Upper lobe of left lung (tissue), 4 donors: ENCODE data around the gene PLD3.

Experiments used
- CTCF ChIP-seq, 6 experiments: fragments of 450-650 bp in 4 of 6; fragments of 200-600 bp in 2 of 6; sonication (generic) in 2 of 6; IDR thresholded peaks; one replicate each; pipeline ENCODE4 v1.5.1; 2016 to 2019; ENCODE audit warnings: antibody characterized with exemption in 6 of 6
- POLR2A ChIP-seq, 4 donors: fragments of 450-650 bp; IDR thresholded peaks; one replicate each; pipeline ENCODE4 v1.5.1; 2016 to 2017; ENCODE audit warnings: antibody characterized with exemption in 4 of 4, mild to moderate bottlenecking in 2 of 4

- TF ChIP-seq CTCF (IDR thresholded peaks at IDR 0.05) (no peak), POLR2A (IDR thresholded peaks at IDR 0.05) (no peak)
Measured at GRCh38 chr19:40394816-40395210, 46.3 kb downstream of the PLD3 start.
